Muscle of arm (tissue), 12 donors: Measurements from ENCODE around the gene SLTM. TPM values are rescaled to one million over a fixed set of nuclear protein-coding genes. Genes with fewer than 3 reads are reported as not detected.

Experiments used
- polyA plus RNA-seq, 12 donors: library from polyadenylated mRNA; unstranded; fragments of 120-200 nt; gene quantifications; one replicate each; pipeline ENCODE4 v1.2.1, GENCODE V29; 2013; ENCODE audit not compliant: insufficient read length in 12 of 12

Gene SLTM
- polyA plus RNA-seq, 12 donors = 50.8 to 133 (median 72.8) TPM; not detected in 1

Other genes with a start within 250 kb of the SLTM start
- 100 to 1,000 TPM in 4 of 12 donors, 10 to 100 TPM in 7, not detected in 1; 78.2 to 136 (median 91.3) TPM for gene ADAM10, start 184.0 kb downstream of the SLTM start, polyA plus RNA-seq
- 10 to 100 TPM in 9 of 12 donors, 1 to 10 TPM in 2, not detected in 1; 9.1 to 15.7 (median 11.3) TPM for gene MINDY2, start 162.4 kb downstream of the SLTM start, polyA plus RNA-seq
- gene RNF111, start 54.0 kb upstream of the SLTM start, polyA plus RNA-seq = 10 to 100 TPM in 11 of 12 donors, not detected in 1; 20.7 to 46.6 (median 24.3) TPM
- 10 to 100 TPM in 11 of 12 donors, not detected in 1; 10.6 to 31.1 (median 21.6) TPM for gene CCNB2, start 171.5 kb upstream of the SLTM start, polyA plus RNA-seq